ENCODE measurements around the gene PDGFC.

The PDGFC gene

GRCh38 chr4:156971676-156972378 is at the start of gene PDGFC:
Gene PDGFC, minus strand, starts transcription at chr4:156971799. Its CDS starts 896 bp downstream, at chr4:156970903.
- no peak for DNase-seq

- no peak for DNase-seq
Measured at GRCh38 chr4:157020882-157021281, 49.3 kb upstream of the PDGFC start.

- DNase-seq: no peak
Measured at GRCh38 chr4:157018920-157019490, 47.4 kb upstream of the PDGFC start.

- DNase-seq: no peak
Measured at GRCh38 chr4:157014621-157015591, 43.3 kb upstream of the PDGFC start.

GRCh38 chr4:157013656-157014055 is 42.1 kb upstream of the PDGFC start:
- no peak for DNase-seq

- no peak for DNase-seq
Measured at GRCh38 chr4:157012781-157013180, 41.2 kb upstream of the PDGFC start.

- DNase-seq: no peak
Measured at GRCh38 chr4:157012296-157012695, 40.7 kb upstream of the PDGFC start.

GRCh38 chr4:157010630-157011029 is 39.0 kb upstream of the PDGFC start:
- no peak for DNase-seq

GRCh38 chr4:157005831-157006230 is 34.2 kb upstream of the PDGFC start:
- DNase-seq: no peak

- DNase-seq: no peak
Measured at GRCh38 chr4:157005193-157005592, 33.6 kb upstream of the PDGFC start.

- no peak for DNase-seq
Measured at GRCh38 chr4:157004279-157005161, 32.9 kb upstream of the PDGFC start.

- DNase-seq: no peak
Measured at GRCh38 chr4:156999175-156999517, 27.5 kb upstream of the PDGFC start.

- no peak for DNase-seq
Measured at GRCh38 chr4:156998500-156999174, 27.0 kb upstream of the PDGFC start.

GRCh38 chr4:156992943-156993342 is 21.3 kb upstream of the PDGFC start:
- no peak for DNase-seq

- DNase-seq: no peak
Measured at GRCh38 chr4:156991161-156991560, 19.6 kb upstream of the PDGFC start.

GRCh38 chr4:156983366-156983765 is 11.8 kb upstream of the PDGFC start:
- no peak for DNase-seq

GRCh38 chr4:156981262-156981769 is 9.7 kb upstream of the PDGFC start:
- DNase-seq: no peak

GRCh38 chr4:156977435-156978160 is 6.0 kb upstream of the PDGFC start:
- no peak for DNase-seq

GRCh38 chr4:156976147-156976546 is 4.5 kb upstream of the PDGFC start:
- DNase-seq: no peak

GRCh38 chr4:156975686-156976085 is 4.1 kb upstream of the PDGFC start:
- DNase-seq: no peak

GRCh38 chr4:156974264-156974663 is 2.7 kb upstream of the PDGFC start:
- DNase-seq: no peak

All from NCI-H1417 treated with DMSO at 0.1 percent for 48 hours (cell line).